Measurements from ENCODE around the gene KRT36.

KRT36 gene

GRCh38 chr17:41475421-41475820, 14.3 kb downstream of the KRT36 start:
- DNase-seq = no peak

DNA sequence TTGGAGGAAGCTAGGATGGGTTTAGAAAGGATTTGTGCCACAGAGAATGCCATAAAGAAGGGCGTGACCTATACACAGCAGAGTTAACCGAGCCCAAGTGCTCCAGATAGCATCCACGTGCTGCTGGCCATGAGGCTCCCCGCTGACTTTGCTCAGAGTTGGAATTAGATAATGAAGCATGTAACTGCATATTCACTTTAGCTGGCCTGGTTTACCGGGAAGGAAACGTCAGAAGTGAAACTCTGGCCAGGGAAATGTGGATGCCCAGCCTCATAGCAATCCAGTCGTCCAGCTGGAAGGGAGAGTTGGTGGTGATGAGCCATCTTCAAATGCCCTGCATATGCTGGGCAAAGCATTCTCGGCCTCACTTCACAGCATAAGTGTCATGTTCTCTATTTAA, 14.8 kb downstream of the KRT36 start:
- no peak for DNase-seq

- DNase-seq = no peak
Measured at GRCh38 chr17:41468346-41468745, 21.4 kb downstream of the KRT36 start.

- DNase-seq = no peak
Measured at GRCh38 chr17:41467561-41467960, 22.1 kb downstream of the KRT36 start.

DNA sequence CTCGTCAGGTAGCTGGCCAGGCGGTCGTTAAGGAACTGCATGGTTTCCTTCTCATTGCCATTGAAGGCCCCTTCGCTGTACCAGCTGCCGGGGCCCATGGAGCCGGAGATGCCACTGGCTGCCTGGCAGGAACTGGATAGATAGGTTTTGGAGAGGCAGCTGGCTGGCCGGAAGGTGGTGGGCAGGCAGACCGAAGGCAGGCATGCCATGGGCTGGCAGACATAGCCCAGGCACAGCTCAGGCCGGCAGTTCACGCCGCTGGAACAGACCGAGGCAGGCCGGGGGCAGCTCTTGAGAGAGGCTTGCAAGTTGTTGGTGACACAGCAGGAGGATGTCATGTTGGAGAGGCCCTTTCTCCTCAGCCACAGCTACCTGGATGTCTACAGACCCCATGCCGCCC, 22.7 kb downstream of the KRT36 start, which contains the start of gene KRT32:
TSS of gene KRT32 (minus strand) at position 399 of the 400 bp plus-strand sequence. CDS start at position 338, 61 bp downstream.
- DNase-seq = no peak

GRCh38 chr17:41464682-41465081, 25.0 kb downstream of the KRT36 start:
- peak; percentile 47 for DNase-seq

- no peak for DNase-seq
Measured at GRCh38 chr17:41464173-41464572, 25.5 kb downstream of the KRT36 start.

DNA sequence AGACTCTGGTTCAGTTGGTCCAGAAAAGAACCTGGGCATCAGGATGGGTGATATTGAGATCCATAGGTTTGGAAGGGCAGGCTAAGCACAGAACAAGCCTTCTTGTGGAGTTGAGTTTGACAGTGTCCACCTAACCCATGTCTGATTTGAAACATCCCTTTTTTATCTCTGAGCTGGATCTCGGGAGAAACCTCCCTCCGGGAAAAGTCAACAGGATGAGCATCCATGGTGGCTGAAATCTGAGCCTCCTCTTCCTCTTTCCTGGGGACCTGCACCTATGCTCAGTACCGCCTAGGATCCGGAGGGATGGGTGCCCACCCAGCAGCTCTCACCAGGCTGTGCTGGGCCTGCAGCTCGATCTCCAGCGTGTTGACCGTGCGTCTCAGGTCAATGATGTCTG, 26.0 kb downstream of the KRT36 start:
- no peak for DNase-seq

DNA sequence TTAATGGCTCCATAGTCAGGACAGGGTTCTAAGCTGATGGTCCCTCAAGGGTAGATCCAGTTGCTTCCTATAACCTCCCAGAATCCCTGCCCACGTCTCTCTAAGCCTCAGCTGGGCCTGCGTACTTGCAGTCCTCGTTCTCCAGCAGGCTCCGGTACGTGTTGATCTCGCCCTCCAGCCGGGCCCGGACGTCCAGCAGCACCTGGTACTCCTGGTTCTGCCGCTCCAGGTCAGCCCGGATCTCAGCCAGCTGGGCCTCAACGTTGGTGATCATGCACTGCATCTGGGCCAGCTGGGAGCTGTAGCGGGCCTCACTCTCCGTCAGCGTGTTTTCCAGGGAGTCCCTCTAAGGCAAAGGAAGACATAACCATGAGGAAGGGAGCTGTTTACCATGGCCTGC, 27.0 kb downstream of the KRT36 start:
- DNase-seq = no peak

- no peak for DNase-seq
Measured at GRCh38 chr17:41457676-41458075, 32.0 kb downstream of the KRT36 start.

DNA sequence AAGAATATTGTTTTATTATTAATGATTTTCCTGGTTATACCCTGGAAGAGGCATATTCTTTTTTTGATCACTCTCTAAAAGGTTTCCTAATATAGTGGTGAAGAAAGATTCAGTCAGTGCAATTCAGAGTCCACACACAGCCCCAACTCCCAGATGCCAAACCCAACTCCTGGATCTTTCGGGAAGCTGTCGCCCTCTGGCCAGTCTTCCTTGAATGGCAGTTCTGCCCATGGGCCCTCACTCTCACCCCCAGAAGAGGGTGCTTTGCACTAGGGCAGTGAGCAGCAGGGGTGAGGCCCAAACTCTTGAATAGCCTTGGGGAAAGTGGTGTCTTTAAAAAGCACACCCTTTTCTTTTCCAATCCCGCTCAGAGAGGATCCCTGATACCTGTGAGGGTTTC, 33.5 kb downstream of the KRT36 start:
- DNase-seq = no peak

GRCh38 chr17:41455236-41455635, 34.5 kb downstream of the KRT36 start:
- DNase-seq = no peak

GRCh38 chr17:41453066-41453465, 36.6 kb downstream of the KRT36 start:
- no peak for DNase-seq

- DNase-seq = no peak
Measured at GRCh38 chr17:41452281-41452680, 37.4 kb downstream of the KRT36 start.

GRCh38 chr17:41451154-41451728, 38.5 kb downstream of the KRT36 start:
- no peak for DNase-seq

GRCh38 chr17:41449008-41449407, 40.7 kb downstream of the KRT36 start:
- DNase-seq = no peak

DNA sequence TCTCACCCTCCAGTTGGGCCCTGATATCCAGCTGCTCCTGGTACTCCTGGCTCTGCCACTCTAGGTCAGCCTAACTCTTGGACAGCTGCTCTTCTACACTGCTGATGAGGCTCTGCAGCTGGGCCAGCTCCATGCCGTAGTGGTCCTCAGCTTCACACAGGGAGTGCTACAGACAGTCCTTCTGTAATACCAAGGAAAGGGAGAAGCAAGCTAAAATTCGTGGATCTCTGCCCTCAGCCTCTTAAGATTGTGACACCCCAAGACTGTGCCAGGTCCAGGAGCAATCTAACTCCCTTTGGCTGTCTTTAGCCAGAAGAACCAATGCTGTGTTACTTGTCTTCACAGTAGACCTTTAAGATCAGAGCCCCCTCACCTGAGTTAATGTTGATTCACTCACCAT, 41.2 kb downstream of the KRT36 start:
- DNase-seq = no peak

DNA sequence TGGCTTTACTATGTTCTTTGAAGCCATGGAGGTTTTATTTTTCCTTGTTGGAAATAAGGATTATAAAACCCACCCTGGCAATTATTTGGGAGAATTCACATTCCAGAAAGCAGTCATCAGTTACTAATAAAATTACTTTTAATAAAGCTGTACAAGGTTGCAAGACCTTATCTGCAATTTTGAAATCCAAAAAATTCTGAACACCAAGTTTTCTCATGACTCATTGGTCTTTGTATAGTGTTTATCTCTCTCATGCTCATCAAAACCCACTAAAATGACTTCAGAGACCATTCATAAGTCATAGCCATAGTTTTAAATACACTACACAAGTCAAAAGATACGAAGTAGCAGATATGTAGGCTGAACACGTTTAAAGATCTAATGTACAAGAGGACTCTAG, 42.9 kb downstream of the KRT36 start:
- DNase-seq = no peak

DNA sequence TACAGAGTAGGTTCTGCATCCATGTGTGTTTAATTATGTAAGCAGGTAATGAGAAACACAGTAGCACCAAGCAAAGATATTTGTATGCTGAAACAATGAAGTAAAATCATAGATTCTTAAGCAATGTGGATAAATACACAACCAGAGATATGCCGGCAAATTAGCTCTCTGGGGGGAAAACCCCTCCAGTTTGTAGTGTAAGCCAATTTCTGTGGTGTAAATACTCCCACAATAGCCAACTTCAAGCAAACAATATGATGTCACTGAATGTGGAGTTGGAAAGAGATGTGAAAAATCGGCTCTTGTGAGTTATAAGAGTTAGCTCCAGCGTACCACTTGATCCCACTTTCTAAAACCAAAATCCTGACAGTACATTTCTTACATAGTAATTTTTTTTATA, 45.1 kb downstream of the KRT36 start:
- DNase-seq = no peak

DNA sequence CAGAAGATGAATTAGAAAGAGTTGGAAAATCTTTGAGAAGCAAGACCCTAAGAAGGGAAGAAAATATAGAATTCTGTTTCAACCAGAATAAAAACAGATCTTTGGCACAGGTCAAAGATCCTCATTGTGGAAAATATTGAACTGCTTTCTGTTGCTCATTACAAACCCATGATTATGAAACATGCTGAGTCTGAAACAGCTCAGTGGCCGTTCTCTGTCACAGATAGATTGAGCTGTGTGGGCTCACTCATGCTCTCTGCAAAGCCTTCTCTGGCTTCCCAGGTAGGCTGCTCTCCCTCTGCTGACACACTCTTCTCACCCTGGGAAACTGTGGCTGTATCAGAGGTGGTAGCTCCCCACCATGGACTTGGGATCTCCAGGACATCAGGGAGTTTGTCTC, 45.5 kb downstream of the KRT36 start:
- no peak for DNase-seq

DNA sequence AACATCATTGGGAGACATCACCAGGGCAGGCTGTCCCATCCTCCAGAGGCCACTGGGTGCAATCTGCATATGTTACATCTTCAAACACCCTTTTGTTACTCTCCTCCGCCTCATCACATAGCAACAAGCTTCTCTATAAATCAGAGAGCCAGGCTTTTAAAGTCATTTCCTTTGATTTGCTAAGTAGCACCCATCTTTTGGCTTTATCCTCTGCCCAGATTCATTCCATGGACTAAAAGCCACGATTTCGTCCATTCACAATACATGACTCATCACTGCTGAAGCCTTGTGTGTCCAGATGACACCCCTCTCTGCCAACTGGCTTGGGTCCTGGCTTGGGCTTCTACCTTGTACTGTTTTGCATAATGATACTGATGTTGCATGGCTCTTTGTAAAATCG, 47.0 kb downstream of the KRT36 start:
- no peak for DNase-seq

GRCh38 chr17:41440531-41441033, 49.1 kb downstream of the KRT36 start, which contains the start of gene KRT38:
TSS of gene KRT38 (minus strand) at chr17:41440983. CDS start at chr17:41440921, 62 bp downstream.
- no peak for DNase-seq

DNA sequence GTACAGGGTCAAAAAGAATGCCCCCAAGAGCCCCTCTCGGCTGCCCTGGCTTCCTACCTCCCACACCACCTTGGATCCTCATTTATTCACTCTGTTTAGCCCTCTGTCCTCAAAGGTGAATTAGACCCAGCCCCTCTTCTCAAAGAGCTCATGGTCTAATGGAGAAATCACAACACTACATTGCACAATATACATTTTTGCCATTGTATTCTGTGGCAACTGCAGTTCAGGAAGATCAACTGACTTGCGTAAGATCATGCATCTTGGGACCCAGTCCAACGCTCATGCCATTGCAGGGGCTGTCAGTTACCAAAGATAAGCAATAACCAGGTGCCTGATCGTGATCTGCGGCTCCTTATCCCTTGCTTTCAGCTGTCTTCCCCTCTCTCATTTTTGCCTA, 50.3 kb downstream of the KRT36 start:
- no peak for DNase-seq

DNA sequence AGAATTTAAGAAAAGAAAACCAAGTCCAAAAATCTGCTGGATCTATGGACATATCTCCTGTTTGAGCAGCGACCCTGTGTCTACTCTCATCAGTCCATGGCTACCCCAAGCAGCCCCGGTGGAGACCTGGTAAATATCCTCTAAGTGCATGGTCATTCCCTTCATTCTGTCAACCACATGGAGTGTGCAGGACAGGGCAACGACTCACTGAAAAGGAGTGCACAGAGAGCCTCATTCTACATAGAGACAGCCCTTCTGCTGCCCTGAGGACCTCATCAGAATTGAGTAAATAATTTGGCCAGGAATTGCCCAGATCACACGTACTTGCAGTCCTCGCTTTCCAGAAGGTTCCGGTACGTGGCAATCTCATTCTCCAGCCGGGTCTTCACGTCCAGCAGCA, 51.9 kb downstream of the KRT36 start:
- no peak for DNase-seq

GRCh38 chr17:41437254-41437653, 52.5 kb downstream of the KRT36 start:
- no peak for DNase-seq

Data from eye (tissue), 1 donor.